ENCODE data around the gene PTPRN2. TPM values are rescaled to one million over a fixed set of nuclear protein-coding genes. Genes with fewer than 3 reads are reported as not detected.

PTPRN2 gene
- total RNA-seq, 1 experiment from 2014 or later = 2.1 TPM

DNA sequence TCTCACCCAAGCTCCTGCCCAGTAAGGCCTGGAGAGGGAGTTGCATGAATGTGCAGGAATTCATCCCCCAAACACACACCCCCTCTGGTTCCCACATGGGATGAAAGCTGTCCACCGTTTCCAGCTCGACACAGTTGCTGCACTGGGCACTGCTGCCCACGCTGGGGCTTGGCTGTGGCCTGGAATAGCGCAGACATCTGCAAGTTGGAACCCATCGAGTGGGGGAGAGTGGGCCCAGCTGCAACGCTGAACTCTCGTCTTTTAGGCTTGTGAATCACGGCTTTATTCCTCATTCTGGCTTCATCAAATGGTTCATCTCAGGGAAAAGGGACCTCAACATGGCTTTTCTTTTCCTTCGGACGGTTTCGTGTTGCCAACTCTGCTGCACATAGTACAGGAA lies 986.1 kb downstream of the PTPRN2 start:
- no peaks in the 10 kb centered on the region for H3K9me3 ChIP-seq (ENCODE audit: control insufficient read depth in 1 of 2, insufficient read depth in 1 of 2, low read depth in 1 of 2, low read length in 2 of 2)
- H3K27me3 ChIP-seq (ENCODE audit: insufficient read depth, low read length) = no peaks in the 10 kb centered on the region
- no peak overlapping the region for H3K9ac ChIP-seq (ENCODE audit: low read length)
- TF ChIP-seq, protein P1, sequence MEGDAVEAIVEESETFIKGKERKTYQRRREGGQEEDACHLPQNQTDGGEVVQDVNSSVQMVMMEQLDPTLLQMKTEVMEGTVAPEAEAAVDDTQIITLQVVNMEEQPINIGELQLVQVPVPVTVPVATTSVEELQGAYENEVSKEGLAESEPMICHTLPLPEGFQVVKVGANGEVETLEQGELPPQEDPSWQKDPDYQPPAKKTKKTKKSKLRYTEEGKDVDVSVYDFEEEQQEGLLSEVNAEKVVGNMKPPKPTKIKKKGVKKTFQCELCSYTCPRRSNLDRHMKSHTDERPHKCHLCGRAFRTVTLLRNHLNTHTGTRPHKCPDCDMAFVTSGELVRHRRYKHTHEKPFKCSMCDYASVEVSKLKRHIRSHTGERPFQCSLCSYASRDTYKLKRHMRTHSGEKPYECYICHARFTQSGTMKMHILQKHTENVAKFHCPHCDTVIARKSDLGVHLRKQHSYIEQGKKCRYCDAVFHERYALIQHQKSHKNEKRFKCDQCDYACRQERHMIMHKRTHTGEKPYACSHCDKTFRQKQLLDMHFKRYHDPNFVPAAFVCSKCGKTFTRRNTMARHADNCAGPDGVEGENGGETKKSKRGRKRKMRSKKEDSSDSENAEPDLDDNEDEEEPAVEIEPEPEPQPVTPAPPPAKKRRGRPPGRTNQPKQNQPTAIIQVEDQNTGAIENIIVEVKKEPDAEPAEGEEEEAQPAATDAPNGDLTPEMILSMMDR (IDR thresholded peaks at IDR 0.05 in 2 of 3, conservative IDR thresholded peaks at IDR 0.05 in 1 of 3; ENCODE audit: borderline replicate concordance in 1 of 3, insufficient read depth in 1 of 3, low read depth in 2 of 3, low read length in 2 of 3) = no peak
- TF ChIP-seq EGR1 (IDR thresholded peaks at IDR 0.05; ENCODE audit: low read depth) = no peak
- TF ChIP-seq SP1 (IDR thresholded peaks at IDR 0.05; ENCODE audit: low read depth) = no peak
- no peak for TF ChIP-seq CEBPB (IDR thresholded peaks at IDR 0.05; ENCODE audit: low read depth)
- no peak for TF ChIP-seq JUND (IDR thresholded peaks at IDR 0.05)
- TF ChIP-seq, protein P2, sequence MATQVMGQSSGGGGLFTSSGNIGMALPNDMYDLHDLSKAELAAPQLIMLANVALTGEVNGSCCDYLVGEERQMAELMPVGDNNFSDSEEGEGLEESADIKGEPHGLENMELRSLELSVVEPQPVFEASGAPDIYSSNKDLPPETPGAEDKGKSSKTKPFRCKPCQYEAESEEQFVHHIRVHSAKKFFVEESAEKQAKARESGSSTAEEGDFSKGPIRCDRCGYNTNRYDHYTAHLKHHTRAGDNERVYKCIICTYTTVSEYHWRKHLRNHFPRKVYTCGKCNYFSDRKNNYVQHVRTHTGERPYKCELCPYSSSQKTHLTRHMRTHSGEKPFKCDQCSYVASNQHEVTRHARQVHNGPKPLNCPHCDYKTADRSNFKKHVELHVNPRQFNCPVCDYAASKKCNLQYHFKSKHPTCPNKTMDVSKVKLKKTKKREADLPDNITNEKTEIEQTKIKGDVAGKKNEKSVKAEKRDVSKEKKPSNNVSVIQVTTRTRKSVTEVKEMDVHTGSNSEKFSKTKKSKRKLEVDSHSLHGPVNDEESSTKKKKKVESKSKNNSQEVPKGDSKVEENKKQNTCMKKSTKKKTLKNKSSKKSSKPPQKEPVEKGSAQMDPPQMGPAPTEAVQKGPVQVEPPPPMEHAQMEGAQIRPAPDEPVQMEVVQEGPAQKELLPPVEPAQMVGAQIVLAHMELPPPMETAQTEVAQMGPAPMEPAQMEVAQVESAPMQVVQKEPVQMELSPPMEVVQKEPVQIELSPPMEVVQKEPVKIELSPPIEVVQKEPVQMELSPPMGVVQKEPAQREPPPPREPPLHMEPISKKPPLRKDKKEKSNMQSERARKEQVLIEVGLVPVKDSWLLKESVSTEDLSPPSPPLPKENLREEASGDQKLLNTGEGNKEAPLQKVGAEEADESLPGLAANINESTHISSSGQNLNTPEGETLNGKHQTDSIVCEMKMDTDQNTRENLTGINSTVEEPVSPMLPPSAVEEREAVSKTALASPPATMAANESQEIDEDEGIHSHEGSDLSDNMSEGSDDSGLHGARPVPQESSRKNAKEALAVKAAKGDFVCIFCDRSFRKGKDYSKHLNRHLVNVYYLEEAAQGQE (IDR thresholded peaks at IDR 0.05; ENCODE audit: low read depth) = no peak
- no peak for TF ChIP-seq FOSL1 (IDR thresholded peaks at IDR 0.05; ENCODE audit: low read depth)
- no peak for TF ChIP-seq CBX3 (IDR thresholded peaks at IDR 0.05; ENCODE audit: low read depth)
- no peak for TF ChIP-seq EZH2 (IDR thresholded peaks at IDR 0.05)
- TF ChIP-seq ZNF274 (IDR thresholded peaks at IDR 0.05; ENCODE audit: low read depth, low read length) = no peak
- no peak for TF ChIP-seq ELF1 (IDR thresholded peaks at IDR 0.05; ENCODE audit: borderline replicate concordance, low read depth)
- TF ChIP-seq POLR2A (IDR thresholded peaks at IDR 0.05; ENCODE audit: borderline replicate concordance, extremely low read depth, insufficient read depth, insufficient read length) = no peak
- no peak for TF ChIP-seq SIN3A (IDR thresholded peaks at IDR 0.05; ENCODE audit: low read depth)
- TF ChIP-seq, protein P3, sequence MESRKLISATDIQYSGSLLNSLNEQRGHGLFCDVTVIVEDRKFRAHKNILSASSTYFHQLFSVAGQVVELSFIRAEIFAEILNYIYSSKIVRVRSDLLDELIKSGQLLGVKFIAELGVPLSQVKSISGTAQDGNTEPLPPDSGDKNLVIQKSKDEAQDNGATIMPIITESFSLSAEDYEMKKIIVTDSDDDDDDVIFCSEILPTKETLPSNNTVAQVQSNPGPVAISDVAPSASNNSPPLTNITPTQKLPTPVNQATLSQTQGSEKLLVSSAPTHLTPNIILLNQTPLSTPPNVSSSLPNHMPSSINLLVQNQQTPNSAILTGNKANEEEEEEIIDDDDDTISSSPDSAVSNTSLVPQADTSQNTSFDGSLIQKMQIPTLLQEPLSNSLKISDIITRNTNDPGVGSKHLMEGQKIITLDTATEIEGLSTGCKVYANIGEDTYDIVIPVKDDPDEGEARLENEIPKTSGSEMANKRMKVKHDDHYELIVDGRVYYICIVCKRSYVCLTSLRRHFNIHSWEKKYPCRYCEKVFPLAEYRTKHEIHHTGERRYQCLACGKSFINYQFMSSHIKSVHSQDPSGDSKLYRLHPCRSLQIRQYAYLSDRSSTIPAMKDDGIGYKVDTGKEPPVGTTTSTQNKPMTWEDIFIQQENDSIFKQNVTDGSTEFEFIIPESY (IDR thresholded peaks at IDR 0.05; ENCODE audit: extremely low read depth, insufficient replicate concordance, low read length) = no peak
- no peak for TF ChIP-seq ZFX (IDR thresholded peaks at IDR 0.05)
- TF ChIP-seq, protein P4, sequence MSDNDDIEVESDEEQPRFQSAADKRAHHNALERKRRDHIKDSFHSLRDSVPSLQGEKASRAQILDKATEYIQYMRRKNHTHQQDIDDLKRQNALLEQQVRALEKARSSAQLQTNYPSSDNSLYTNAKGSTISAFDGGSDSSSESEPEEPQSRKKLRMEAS (IDR thresholded peaks at IDR 0.05) = no peak
- no peak for TF ChIP-seq SRF (IDR thresholded peaks at IDR 0.05; ENCODE audit: low read depth)
- no peak overlapping the region for H3K4me2 ChIP-seq (ENCODE audit: low read length)
- ChIA-PET POLR2A (no interaction called here), CTCF (no interaction called here), RAD21 (ENCODE audit: low non-redundant PET in 1 of 2, low total read pairs in 2 of 2, uncharacterized antibody in 2 of 2, unreplicated experiment in 2 of 2) (no interaction called here)
- H4K20me1 ChIP-seq (ENCODE audit: insufficient read depth) = no peaks in the 10 kb centered on the region
- no peak overlapping the region for H3K4me3 ChIP-seq (replicated peaks in 1 of 2; ENCODE audit: low read depth in 1 of 2, low read length in 2 of 2)
- ATAC-seq = no peak
- intact Hi-C loops (cut with micrococcal nuclease) = no loop called here
- no peaks in the 10 kb centered on the region for H3K79me2 ChIP-seq (ENCODE audit: insufficient read depth, low read length)
- H3K36me3 ChIP-seq (ENCODE audit: control insufficient read depth in 1 of 2, insufficient read depth in 2 of 2, low read length in 2 of 2) = no peaks in the 10 kb centered on the region
- no TSS peak for BruUV-seq (replicated peaks)
- H3K9me2 ChIP-seq (ENCODE audit: insufficient read depth) = no peaks in the 10 kb centered on the region
- H2AFZ ChIP-seq (ENCODE audit: low read depth, low read length, poor library complexity, severe bottlenecking) = no peak overlapping the region
- DNase-seq (ENCODE audit: low read depth, low spot score) = no peak
- no peaks in the 10 kb centered on the region for H3K4me1 ChIP-seq (ENCODE audit: control insufficient read depth in 1 of 2, insufficient read depth in 2 of 2, low read length in 2 of 2)
- no peak overlapping the region for H3K27ac ChIP-seq (ENCODE audit: low read depth, low read length)
